Measurements from ENCODE around the gene FAAP20.

FAAP20 gene

GRCh38 chr1:2177946-2178538, 16.5 kb downstream of the FAAP20 start:
- no peak for TF ChIP-seq ZNF565 (CRISPR knock-in tag; conservative IDR thresholded peaks at IDR 0.05; ENCODE audit: low read depth)
- no peak for TF ChIP-seq BACH2 (CRISPR knock-in tag; IDR thresholded peaks at IDR 0.05; ENCODE audit: borderline replicate concordance)
- no peak for TF ChIP-seq ESRRG (CRISPR knock-in tag; IDR thresholded peaks at IDR 0.05)
- no peak for TF ChIP-seq ZFP3 (CRISPR knock-in tag; IDR thresholded peaks at IDR 0.05)
- no peak for TF ChIP-seq CSDC2 (CRISPR knock-in tag; IDR thresholded peaks at IDR 0.05)
- ATAC-seq: no peak

- ATAC-seq: no peak
- TF ChIP-seq PATZ1 (CRISPR knock-in tag; IDR thresholded peaks at IDR 0.05; ENCODE audit: borderline replicate concordance) (no peak), RARB (CRISPR knock-in tag; IDR thresholded peaks at IDR 0.05) (no peak), BACH2 (CRISPR knock-in tag; IDR thresholded peaks at IDR 0.05; ENCODE audit: borderline replicate concordance) (no peak), ARNTL (CRISPR knock-in tag; IDR thresholded peaks at IDR 0.05; ENCODE audit: borderline replicate concordance, low read depth) (no peak)
Observed at GRCh38 chr1:2177541-2177940, 17.0 kb downstream of the FAAP20 start.

- no peak for TF ChIP-seq ZNF70 (CRISPR knock-in tag; IDR thresholded peaks at IDR 0.05)
- TF ChIP-seq, protein P1, sequence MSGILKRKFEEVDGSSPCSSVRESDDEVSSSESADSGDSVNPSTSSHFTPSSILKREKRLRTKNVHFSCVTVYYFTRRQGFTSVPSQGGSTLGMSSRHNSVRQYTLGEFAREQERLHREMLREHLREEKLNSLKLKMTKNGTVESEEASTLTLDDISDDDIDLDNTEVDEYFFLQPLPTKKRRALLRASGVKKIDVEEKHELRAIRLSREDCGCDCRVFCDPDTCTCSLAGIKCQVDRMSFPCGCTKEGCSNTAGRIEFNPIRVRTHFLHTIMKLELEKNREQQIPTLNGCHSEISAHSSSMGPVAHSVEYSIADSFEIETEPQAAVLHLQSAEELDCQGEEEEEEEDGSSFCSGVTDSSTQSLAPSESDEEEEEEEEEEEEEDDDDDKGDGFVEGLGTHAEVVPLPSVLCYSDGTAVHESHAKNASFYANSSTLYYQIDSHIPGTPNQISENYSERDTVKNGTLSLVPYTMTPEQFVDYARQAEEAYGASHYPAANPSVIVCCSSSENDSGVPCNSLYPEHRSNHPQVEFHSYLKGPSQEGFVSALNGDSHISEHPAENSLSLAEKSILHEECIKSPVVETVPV (CRISPR knock-in tag; IDR thresholded peaks at IDR 0.05): no peak
- no peak for TF ChIP-seq ESRRG (CRISPR knock-in tag; IDR thresholded peaks at IDR 0.05)
- TF ChIP-seq ZNF8 (CRISPR knock-in tag; IDR thresholded peaks at IDR 0.05): no peak
- no peak for TF ChIP-seq RARB (CRISPR knock-in tag; IDR thresholded peaks at IDR 0.05)
- no peak for TF ChIP-seq TCF4 (CRISPR knock-in tag; IDR thresholded peaks at IDR 0.05; ENCODE audit: borderline replicate concordance)
- no peak for TF ChIP-seq SNAI2 (CRISPR knock-in tag; IDR thresholded peaks at IDR 0.05)
- TF ChIP-seq OSR1 (CRISPR knock-in tag; IDR thresholded peaks at IDR 0.05): no peak
- no peak for TF ChIP-seq PATZ1 (CRISPR knock-in tag; IDR thresholded peaks at IDR 0.05; ENCODE audit: borderline replicate concordance)
- no peak for TF ChIP-seq ZFP30 (CRISPR knock-in tag; IDR thresholded peaks at IDR 0.05)
- TF ChIP-seq ZFP3 (CRISPR knock-in tag; IDR thresholded peaks at IDR 0.05): no peak
- TF ChIP-seq ISL1 (CRISPR knock-in tag; IDR thresholded peaks at IDR 0.05): no peak
- no peak for TF ChIP-seq POU6F1 (CRISPR knock-in tag; IDR thresholded peaks at IDR 0.05; ENCODE audit: borderline replicate concordance, low read depth)
- no peak for TF ChIP-seq GLIS3 (CRISPR knock-in tag; IDR thresholded peaks at IDR 0.05)
- no peak for TF ChIP-seq PPARA (CRISPR knock-in tag; IDR thresholded peaks at IDR 0.05; ENCODE audit: borderline replicate concordance)
- TF ChIP-seq, protein P2, sequence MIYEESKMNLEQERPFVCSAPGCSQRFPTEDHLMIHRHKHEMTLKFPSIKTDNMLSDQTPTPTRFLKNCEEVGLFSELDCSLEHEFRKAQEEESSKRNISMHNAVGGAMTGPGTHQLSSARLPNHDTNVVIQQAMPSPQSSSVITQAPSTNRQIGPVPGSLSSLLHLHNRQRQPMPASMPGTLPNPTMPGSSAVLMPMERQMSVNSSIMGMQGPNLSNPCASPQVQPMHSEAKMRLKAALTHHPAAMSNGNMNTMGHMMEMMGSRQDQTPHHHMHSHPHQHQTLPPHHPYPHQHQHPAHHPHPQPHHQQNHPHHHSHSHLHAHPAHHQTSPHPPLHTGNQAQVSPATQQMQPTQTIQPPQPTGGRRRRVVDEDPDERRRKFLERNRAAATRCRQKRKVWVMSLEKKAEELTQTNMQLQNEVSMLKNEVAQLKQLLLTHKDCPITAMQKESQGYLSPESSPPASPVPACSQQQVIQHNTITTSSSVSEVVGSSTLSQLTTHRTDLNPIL (CRISPR knock-in tag; IDR thresholded peaks at IDR 0.05; ENCODE audit: low read depth): no peak
- TF ChIP-seq ARNTL (CRISPR knock-in tag; IDR thresholded peaks at IDR 0.05; ENCODE audit: borderline replicate concordance, low read depth): no peak
- TF ChIP-seq ZC3H10 (CRISPR knock-in tag; IDR thresholded peaks at IDR 0.05): no peak
- no peak for TF ChIP-seq TOX (CRISPR knock-in tag; IDR thresholded peaks at IDR 0.05; ENCODE audit: borderline replicate concordance)
- ATAC-seq: no peak
Observed at GRCh38 chr1:2176615-2177014, 18.0 kb downstream of the FAAP20 start.

Measured in SK-N-SH treated with all-trans-retinoic acid at 6 μM for 48 hours (cell line).